Mammary epithelial cell (primary cell): Measurements from ENCODE around the gene YKT6.

ENCODE experiments used
- EZH2 ChIP-seq: IDR thresholded peaks from 2 replicates; pipeline ENCODE4 v1.6.1; 2012; ENCODE audit warnings: low read length, inconsistent platforms, borderline replicate concordance
- TF ChIP-seq, protein P1 (sequence below), 2 donors: IDR thresholded peaks in 1 of 2; conservative IDR thresholded peaks in 1 of 2; 2 replicates each; pipeline ENCODE4 v1.5.1; 2011 to 2012; ENCODE audit warnings: inconsistent platforms in 2 of 2, low read length in 2 of 2, mild to moderate bottlenecking in 2 of 2, control low read depth in 1 of 2, low read depth in 1 of 2; ENCODE audit not compliant: insufficient read depth in 1 of 2; ENCODE audit errors: extremely low read depth in 1 of 2

DNA sequence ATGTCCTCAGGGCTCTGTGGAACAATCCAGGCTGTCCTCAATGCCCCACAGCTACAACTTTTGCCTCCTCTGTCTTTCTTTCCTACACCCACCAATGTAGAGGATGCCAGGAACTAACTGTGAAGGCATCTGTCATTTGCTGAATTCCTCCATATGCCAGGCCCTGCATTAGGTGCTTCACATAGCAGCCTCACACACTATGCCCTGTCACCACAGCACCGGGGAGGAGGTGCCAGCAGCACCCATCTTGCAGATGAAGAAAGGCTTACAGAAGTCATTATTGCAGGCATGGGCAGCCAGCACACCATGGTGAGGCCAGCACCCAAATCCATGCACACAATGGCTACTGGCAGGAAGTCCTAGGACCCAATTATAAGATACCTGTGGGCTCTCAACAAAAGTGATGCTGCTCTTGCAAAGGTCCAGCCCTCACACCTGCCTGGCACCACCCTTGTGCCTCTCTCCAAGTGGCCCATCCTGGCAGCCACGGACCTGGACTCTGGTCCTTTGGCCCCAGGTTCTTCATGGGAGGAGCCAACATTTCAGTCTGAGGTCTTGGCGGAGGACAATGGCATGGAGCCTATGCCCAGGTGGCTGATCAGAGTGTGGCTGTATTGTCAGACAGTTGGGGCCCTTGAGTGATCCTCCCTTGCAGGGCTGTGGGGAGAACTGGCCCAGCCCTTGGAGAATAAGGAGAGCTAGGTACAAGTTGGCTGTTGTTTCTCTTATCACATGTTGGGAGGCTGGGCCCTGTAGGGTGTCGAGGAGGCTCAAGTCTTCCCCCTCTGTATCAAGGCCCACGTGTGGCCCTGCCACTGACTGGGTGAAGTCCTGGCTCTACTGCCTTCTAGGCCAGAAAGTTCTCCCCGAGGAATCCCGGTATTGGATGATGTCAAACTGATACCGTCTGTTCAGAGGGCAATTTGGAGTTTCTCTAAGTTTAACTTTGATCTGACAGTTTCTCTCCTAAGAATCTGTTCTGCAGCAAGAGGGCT is 45.3 kb upstream of the YKT6 start:
- TF ChIP-seq, protein P1, sequence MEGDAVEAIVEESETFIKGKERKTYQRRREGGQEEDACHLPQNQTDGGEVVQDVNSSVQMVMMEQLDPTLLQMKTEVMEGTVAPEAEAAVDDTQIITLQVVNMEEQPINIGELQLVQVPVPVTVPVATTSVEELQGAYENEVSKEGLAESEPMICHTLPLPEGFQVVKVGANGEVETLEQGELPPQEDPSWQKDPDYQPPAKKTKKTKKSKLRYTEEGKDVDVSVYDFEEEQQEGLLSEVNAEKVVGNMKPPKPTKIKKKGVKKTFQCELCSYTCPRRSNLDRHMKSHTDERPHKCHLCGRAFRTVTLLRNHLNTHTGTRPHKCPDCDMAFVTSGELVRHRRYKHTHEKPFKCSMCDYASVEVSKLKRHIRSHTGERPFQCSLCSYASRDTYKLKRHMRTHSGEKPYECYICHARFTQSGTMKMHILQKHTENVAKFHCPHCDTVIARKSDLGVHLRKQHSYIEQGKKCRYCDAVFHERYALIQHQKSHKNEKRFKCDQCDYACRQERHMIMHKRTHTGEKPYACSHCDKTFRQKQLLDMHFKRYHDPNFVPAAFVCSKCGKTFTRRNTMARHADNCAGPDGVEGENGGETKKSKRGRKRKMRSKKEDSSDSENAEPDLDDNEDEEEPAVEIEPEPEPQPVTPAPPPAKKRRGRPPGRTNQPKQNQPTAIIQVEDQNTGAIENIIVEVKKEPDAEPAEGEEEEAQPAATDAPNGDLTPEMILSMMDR (conservative IDR thresholded peaks at IDR 0.05 in 1 of 2, IDR thresholded peaks at IDR 0.05 in 1 of 2; ENCODE audit: extremely low read depth in 1 of 2, insufficient read depth in 1 of 2, low read depth in 1 of 2, low read length in 2 of 2), result no peak
- no peak for TF ChIP-seq EZH2
